HepG2 (cell line): ENCODE data around the gene SMAD7. TPM values are rescaled to one million over a fixed set of nuclear protein-coding genes. Genes with fewer than 3 reads are reported as not detected.

Experiments
- CCDC6 ChIP-seq: sonication (generic); formaldehyde crosslinking; IDR thresholded peaks from 2 replicates; pipeline ENCODE4 v1.8.1; 2022; ENCODE audit warnings: mild to moderate bottlenecking, missing genetic modification reagents, moderate library complexity
- GTF3A ChIP-seq: sonication (generic); formaldehyde crosslinking; conservative IDR thresholded peaks from 2 replicates; pipeline ENCODE4 v1.4.0; 2020; ENCODE audit warnings: mild to moderate bottlenecking, missing genetic modification reagents
- KLF13 ChIP-seq: sonication (generic); formaldehyde crosslinking; IDR thresholded peaks from 2 replicates; pipeline ENCODE4 v1.4.0; 2020; ENCODE audit warnings: mild to moderate bottlenecking, missing genetic modification reagents
- MYC ChIP-seq: sonication (generic); formaldehyde crosslinking; IDR thresholded peaks from 2 replicates; pipeline ENCODE4 v1.9.0; 2021; ENCODE audit warnings: missing genetic modification reagents, borderline replicate concordance
- SIN3B ChIP-seq: fragments of 150-350 bp; IDR thresholded peaks from 2 replicates; pipeline ENCODE4 v1.6.1; 2014; ENCODE audit warnings: low read length
- SMAD9 ChIP-seq: sonication (generic); formaldehyde crosslinking; IDR thresholded peaks from 2 replicates; pipeline ENCODE4 v1.5.1; 2020; ENCODE audit warnings: mild to moderate bottlenecking, missing genetic modification reagents
- SMARCE1 ChIP-seq: fragments of 450-650 bp; IDR thresholded peaks from 2 replicates; pipeline ENCODE4 v1.6.1; 2017; ENCODE audit warnings: borderline replicate concordance
- ZBTB34 ChIP-seq: sonication (generic); formaldehyde crosslinking; IDR thresholded peaks from 2 replicates; pipeline ENCODE4 v1.8.0; 2022; ENCODE audit warnings: mild to moderate bottlenecking, missing genetic modification reagents
- ZBTB4 ChIP-seq: sonication (generic); formaldehyde crosslinking; IDR thresholded peaks from 2 replicates; pipeline ENCODE4 v1.4.0; 2020; ENCODE audit warnings: missing genetic modification reagents, mild to moderate bottlenecking, borderline replicate concordance
- ZNF235 ChIP-seq: sonication (generic); formaldehyde crosslinking; IDR thresholded peaks from 2 replicates; pipeline ENCODE4 v1.8.1; 2023; ENCODE audit warnings: mild to moderate bottlenecking, missing genetic modification reagents, borderline replicate concordance
- ZNF382 ChIP-seq: sonication (generic); formaldehyde crosslinking; IDR thresholded peaks from 2 replicates; pipeline ENCODE4 v1.5.0; 2020; ENCODE audit warnings: missing genetic modification reagents, mild to moderate bottlenecking, borderline replicate concordance
- ZNF430 ChIP-seq: sonication (generic); formaldehyde crosslinking; IDR thresholded peaks from 2 replicates; pipeline ENCODE4 v1.9.0; 2021; ENCODE audit warnings: mild to moderate bottlenecking, missing genetic modification reagents
- ZNF432 ChIP-seq: sonication (generic); formaldehyde crosslinking; IDR thresholded peaks from 2 replicates; pipeline ENCODE4 v1.5.0; 2020; ENCODE audit warnings: missing genetic modification reagents, mild to moderate bottlenecking, borderline replicate concordance
- ZNF549 ChIP-seq: sonication (generic); formaldehyde crosslinking; IDR thresholded peaks from 2 replicates; pipeline ENCODE4 v1.5.0; 2020; ENCODE audit warnings: missing genetic modification reagents
- ZNF674 ChIP-seq: sonication (generic); formaldehyde crosslinking; IDR thresholded peaks from 2 replicates; pipeline ENCODE4 v1.5.0; 2020; ENCODE audit warnings: low read depth, mild to moderate bottlenecking, missing genetic modification reagents
- ZNF740 ChIP-seq: sonication (generic); formaldehyde crosslinking; IDR thresholded peaks from 2 replicates; pipeline ENCODE4 v1.4.0; 2020; ENCODE audit warnings: missing genetic modification reagents
- polyA plus RNA-seq, 8 experiments: library from polyadenylated mRNA; depleted of rRNA in 3 of 8; stranded (reverse) in 7 of 8; unstranded in 1 of 8; fragments of >200 nt; fragmentation: Illumina TruSeq in 4 of 8; extraction: Trizol in 4 of 8; gene quantifications; 2 replicates each; pipeline versions ENCODE4 v1.2.1 to v1.2.3, GENCODE V29; 2011 to 2016; ENCODE audit warnings: low read depth in 4 of 8, missing spikeins in 1 of 8, mixed read lengths in 1 of 8; ENCODE audit not compliant: insufficient read depth in 1 of 8
- total RNA-seq, 5 experiments: library from RNA; depleted of rRNA; stranded (reverse); fragments of >200 nt; fragmentation: Illumina TruSeq; extraction: Trizol; gene quantifications; 2 replicates each; pipeline ENCODE4 v1.2.3, GENCODE V29; 2016; ENCODE audit warnings: low read depth in 1 of 5
- TF ChIP-seq, protein P1 (sequence below): sonication (generic); formaldehyde crosslinking; IDR thresholded peaks from 2 replicates; pipeline ENCODE4 v1.4.0; 2020; ENCODE audit warnings: missing genetic modification reagents, borderline replicate concordance
- TF ChIP-seq, protein P2 (sequence below): IDR thresholded peaks from 2 replicates; pipeline ENCODE4 v1.6.1; 2016; ENCODE audit warnings: missing compliant biosample characterization, missing genetic modification reagents, borderline replicate concordance

SMAD7 gene
- total and polyA plus RNA-seq, 2 of the 13 experiments (the other 11 are each of a cell fraction or from before 2014, with no cell fraction given) = 17.4 to 24.7 TPM

DNA sequence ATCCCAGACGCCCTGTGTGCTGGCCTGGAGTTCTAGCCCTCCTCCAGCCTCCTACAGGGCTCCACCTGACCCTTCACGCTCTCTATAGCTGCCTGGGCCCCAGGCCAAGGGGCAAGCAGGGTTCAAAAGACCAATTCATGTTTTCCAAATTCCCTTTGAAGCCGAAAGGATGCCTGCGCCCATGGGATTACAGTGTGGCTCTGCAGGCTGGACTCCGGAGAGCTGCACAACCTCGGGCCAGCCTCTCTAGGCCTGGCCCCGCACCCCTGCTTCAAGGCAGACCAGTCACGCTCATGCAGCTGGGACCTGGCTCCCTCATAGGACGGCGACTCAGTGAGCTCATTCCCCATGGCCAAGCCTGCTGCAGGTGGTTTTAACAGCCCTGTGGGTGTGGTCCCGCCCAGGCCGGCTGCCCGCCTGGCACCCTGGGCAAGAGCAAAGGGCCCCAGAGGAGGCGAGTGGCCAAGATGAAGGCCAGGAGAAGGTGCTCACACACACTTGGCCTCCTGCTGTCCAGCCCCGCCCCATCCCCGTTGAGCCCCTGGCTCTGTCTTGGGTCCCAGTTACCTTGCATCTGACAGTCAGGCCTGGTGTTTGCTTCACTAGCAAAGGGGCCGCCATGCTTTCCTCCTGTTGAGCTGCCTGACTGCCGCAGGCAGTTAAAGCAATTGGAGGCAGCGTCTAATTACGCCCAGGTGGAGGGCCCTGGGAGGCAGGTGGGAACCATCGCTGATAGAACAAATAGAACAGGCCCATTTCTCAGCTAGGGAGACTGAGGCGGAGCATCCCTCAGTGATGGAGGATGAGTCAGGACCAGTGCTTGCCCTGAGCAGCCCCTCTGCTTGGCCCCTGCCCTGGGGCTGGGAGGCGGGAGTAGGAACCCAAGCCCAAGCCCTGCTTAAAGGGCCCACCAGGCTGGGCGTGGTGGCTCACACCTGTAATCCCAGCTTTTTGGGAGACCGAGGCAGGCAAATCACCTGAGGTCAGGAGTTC lies 56.9 kb downstream of the SMAD7 start (continued):
- TF ChIP-seq, protein P1, sequence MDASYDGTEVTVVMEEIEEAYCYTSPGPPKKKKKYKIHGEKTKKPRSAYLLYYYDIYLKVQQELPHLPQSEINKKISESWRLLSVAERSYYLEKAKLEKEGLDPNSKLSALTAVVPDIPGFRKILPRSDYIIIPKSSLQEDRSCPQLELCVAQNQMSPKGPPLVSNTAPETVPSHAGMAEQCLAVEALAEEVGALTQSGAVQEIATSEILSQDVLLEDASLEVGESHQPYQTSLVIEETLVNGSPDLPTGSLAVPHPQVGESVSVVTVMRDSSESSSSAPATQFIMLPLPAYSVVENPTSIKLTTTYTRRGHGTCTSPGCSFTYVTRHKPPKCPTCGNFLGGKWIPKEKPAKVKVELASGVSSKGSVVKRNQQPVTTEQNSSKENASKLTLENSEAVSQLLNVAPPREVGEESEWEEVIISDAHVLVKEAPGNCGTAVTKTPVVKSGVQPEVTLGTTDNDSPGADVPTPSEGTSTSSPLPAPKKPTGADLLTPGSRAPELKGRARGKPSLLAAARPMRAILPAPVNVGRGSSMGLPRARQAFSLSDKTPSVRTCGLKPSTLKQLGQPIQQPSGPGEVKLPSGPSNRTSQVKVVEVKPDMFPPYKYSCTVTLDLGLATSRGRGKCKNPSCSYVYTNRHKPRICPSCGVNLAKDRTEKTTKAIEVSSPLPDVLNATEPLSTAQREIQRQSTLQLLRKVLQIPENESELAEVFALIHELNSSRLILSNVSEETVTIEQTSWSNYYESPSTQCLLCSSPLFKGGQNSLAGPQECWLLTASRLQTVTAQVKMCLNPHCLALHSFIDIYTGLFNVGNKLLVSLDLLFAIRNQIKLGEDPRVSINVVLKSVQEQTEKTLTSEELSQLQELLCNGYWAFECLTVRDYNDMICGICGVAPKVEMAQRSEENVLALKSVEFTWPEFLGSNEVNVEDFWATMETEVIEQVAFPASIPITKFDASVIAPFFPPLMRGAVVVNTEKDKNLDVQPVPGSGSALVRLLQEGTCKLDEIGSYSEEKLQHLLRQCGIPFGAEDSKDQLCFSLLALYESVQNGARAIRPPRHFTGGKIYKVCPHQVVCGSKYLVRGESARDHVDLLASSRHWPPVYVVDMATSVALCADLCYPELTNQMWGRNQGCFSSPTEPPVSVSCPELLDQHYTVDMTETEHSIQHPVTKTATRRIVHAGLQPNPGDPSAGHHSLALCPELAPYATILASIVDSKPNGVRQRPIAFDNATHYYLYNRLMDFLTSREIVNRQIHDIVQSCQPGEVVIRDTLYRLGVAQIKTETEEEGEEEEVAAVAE (CRISPR knock-in tag) = no peak
- TF ChIP-seq KLF13 = no peak
- TF ChIP-seq ZBTB34 (CRISPR knock-in tag) = no peak
- TF ChIP-seq GTF3A (CRISPR knock-in tag) = no peak
- no peak for TF ChIP-seq SMARCE1
- TF ChIP-seq ZNF430 (CRISPR knock-in tag) = no peak
- no peak for TF ChIP-seq ZNF432
- peak; percentile 59; the same call in 1 of the 2 replicates for TF ChIP-seq MYC (CRISPR knock-in tag)
- TF ChIP-seq, protein P2, sequence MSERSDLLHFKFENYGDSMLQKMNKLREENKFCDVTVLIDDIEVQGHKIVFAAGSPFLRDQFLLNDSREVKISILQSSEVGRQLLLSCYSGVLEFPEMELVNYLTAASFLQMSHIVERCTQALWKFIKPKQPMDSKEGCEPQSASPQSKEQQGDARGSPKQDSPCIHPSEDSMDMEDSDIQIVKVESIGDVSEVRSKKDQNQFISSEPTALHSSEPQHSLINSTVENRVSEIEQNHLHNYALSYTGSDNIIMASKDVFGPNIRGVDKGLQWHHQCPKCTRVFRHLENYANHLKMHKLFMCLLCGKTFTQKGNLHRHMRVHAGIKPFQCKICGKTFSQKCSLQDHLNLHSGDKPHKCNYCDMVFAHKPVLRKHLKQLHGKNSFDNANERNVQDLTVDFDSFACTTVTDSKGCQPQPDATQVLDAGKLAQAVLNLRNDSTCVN (CRISPR knock-in tag) = no peak
- TF ChIP-seq ZNF674 (CRISPR knock-in tag) = no peak
- no peak for TF ChIP-seq ZNF549
- no peak for TF ChIP-seq SMAD9
- TF ChIP-seq ZNF382 (CRISPR knock-in tag) = no peak
- TF ChIP-seq ZBTB4 (CRISPR knock-in tag) = no peak
- no peak for TF ChIP-seq CCDC6 (CRISPR knock-in tag)
- TF ChIP-seq SIN3B = no peak
- no peak for TF ChIP-seq ZNF235
- TF ChIP-seq ZNF740 (CRISPR knock-in tag) = 0 out of 2 replicates have a peak, but pooled peaks have one; percentile 31
